Right ventricle myocardium inferior (tissue), 1 donor: ENCODE data around the gene EEF2KMT. TPM values are rescaled to one million over a fixed set of nuclear protein-coding genes. Genes with fewer than 3 reads are reported as not detected.
A peak's percentile ranks its signal among the peaks of the same experiment; 100 is the strongest.
"Not testable (repeated sequence)": the region's sequence is repeated elsewhere in the genome, so short reads cannot be mapped to it uniquely, and the experiment has no call there.

ENCODE experiments used
- ATAC-seq: fragments of 200-7000 bp; cut with Tn5 transposase; one replicate; pipeline ENCODE4 v1.9.1; 2020; ENCODE audit warnings: mild to moderate bottlenecking, moderate library complexity
- DNase-seq: peaks from one replicate; pipeline ENCODE4 v3.0.0; 2021; ENCODE audit errors: missing footprints
- intact Hi-C: fragments of 100-400 bp; cut with DNase I; formaldehyde crosslinking; loops from one replicate; pipeline ENCODE4 v1.11.0; 2022
- total RNA-seq: library from RNA; stranded (reverse); fragmentation: NEBNext Ultra II Directional; extraction: Animal tissue kit (Norgen Biotek cat#: 25700); gene quantifications from one replicate; pipeline ENCODE4 v1.2.1, GENCODE V29; 2021
- donor health status: DM: no; HTN: yes; CAD: no; lungs with severe emphysema.

The EEF2KMT gene
- total RNA-seq, 1 donor from 2014 or later, result 5.7 TPM

DNA sequence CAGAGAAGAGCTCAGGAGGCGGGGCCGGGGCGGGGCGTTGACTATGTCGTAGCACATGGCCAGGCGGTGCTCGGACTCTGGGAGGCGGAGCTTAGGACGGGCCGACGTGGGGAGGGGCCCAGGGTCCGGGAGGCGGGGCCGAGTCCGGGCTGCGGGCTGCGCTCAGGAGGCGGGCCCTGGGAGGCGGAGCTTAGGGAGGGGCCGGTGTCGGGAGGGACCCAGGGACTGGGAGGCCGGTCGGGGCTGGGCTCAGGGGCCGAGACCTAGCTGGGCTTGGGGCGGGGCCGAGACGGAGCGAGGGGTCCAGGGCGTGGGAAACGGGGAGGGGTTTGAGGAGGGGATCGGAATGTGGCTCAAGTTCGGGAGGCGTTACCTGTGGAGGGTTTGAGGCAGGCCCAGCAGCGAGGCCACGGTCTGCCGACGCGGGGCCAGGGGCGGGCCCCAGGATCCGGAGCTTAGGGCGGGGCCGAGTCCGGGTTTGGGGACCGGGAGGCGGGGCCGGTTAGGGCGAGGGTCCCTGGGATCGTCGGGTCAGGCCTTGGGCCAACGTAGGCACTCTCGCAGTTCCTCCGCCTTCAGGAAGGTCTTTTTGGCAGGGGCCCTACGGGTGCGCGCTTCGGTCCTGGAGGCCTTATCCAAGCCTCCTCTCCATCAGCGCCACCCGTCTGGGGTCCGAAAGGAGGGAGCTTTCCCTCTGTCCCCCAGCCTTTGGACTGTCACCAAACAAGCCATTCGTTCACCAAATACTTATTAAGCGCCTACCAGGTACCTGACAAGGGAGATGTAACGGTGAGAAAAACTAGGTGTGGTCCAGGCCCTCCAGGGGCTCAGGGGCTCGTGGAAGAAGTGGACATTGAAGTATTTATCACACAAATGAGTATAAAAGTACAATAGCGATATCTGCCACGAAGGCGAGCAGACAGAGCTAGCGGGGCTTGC, 895 bp upstream of the EEF2KMT start:
- ATAC-seq, result not testable (repeated sequence)
- intact Hi-C loops, result loop anchor here (10.0 kb wide), 1 partner anchor 294 kb away; the partner anchor contains the start of gene ROGDI
- peak; percentile 90 for DNase-seq

DNA sequence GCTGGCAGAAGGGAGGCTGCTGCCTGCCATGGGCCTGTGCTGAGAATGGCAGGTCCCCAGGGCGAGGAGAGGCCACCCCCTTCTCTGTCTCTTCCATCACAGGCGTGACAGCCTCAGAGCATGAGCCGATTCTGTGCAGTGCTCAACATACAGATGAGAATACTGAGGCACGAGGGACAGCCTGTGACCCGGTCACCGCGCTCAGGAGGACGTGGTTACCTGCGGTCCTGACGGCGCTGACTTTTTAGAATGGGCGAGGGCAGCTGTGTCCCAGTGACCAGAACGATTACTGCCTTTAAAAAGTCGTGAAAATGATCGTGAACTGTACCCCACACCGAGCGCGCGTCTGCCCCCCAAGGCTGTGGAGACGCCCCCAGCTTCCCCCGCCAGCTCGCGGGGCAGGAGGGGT, 530 bp downstream of the EEF2KMT start:
- intact Hi-C loops, result loop anchor here (10.0 kb wide), 1 partner anchor 292 kb away; the partner anchor contains the start of gene ROGDI
- not testable (repeated sequence) for DNase-seq, ATAC-seq

DNA sequence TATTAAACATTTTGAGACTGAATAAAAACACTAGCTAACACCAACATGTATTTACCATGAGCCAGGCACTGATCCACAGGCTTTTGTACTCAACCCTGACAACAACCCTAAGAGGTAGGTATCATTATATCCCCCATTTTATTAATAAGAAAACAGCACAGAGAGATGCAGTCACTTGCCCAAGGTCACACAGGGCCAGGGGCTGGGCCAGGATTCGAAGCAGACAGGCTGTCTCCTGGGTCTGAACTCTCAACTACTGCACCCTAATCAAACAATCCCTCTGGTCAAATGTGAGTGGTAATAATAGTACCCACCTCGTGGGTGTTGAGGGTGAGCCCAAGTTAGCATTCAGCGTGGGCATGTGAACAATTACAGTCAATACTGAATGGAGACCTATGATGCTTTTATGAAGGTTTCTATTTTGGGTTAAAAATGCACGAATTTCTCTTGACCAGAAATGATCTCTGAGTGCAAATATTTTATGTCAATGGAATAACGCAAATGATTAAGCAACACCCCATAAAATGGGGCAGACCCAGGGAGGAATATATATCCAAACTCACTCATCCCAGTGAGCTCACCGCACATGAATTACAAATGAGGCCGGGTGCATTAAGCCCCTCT, 1.0 kb downstream of the EEF2KMT start:
- not testable (repeated sequence) for ATAC-seq, DNase-seq
- intact Hi-C loops, result loop anchor here (10.0 kb wide), 1 partner anchor 292 kb away; the partner anchor contains the start of gene ROGDI

DNA sequence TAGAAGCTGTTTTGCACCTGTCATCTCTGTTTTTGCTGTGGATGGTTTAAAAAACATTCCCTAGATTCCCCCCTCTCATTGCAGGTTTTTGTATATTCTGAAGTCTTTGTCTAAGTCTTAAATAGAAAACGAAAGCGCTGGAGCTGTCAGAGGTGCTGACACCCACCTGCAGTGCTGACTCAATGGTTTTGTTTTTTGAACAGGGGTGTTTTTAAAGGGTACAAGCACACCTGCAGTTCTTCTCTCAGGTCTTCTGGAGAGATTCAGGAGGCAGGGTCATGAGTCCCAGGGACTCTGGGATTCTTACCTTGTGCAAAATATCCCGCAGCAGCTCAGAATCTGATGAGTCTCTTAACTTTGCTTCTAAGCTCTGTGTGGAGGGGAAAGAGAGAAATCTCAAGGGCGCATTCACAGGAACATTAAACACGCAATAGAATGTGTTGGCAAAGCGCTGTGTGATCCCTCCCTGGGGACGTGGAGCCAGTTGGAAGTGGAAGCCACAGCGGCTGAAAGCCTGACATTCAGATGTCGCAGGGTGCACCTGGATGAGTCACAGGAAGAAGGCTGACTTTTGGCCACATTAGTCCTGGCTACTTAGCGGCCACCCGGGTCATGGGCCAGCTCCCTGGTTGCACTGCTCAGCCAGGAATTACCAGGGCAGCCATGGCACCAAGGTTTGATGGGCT, 2.3 kb downstream of the EEF2KMT start:
- not testable (repeated sequence) for DNase-seq, ATAC-seq
- intact Hi-C loops, result loop anchor here (10.0 kb wide), 1 partner anchor 290 kb away; the partner anchor contains the start of gene ROGDI

DNA sequence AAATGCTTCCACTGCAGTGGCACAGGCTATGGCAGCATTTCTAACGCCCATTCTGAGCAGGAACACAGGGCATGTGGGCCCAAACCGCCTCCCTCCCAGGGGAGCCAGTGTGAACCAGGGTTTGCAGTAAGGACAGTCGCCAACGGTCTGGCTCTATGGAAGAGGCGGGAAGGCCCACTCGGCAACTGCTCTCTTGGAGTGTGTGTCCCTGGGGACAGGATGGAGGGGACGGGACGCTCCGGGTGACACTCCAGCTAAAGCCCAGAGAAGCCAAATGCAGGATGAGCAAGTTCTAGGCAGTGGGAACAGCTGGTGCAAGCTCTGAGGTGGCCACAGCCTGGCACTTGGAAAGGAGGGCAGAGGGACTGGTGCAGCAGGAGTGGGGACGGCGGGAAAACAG, 3.8 kb downstream of the EEF2KMT start:
- DNase-seq, ATAC-seq: not testable (repeated sequence)
- intact Hi-C loops, result loop anchor here (10.0 kb wide), 1 partner anchor 289 kb away; the partner anchor contains the start of gene ROGDI

DNA sequence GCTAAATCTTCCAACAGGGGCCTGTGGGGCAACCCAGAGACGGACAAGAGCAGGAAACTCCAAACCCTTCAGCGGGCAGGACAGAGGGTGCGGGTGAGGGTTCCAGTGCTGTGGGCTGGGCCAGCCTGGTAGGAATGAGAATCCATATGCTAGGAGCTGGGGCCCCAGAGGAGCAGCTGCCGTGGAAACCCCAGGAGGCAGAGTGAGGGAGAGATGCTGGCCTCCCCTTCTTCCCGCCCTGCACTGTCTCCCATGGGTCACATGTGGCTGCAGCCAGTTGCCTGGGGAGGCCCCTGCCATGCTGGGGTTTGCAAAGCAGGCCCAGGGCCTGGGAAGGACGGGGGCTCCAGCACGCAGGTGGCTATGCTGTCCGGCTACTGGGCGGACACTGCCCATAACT, 4.5 kb downstream of the EEF2KMT start:
- DNase-seq, ATAC-seq: not testable (repeated sequence)
- intact Hi-C loops, result loop anchor here (10.0 kb wide), 1 partner anchor 288 kb away; the partner anchor contains the start of gene ROGDI

DNA sequence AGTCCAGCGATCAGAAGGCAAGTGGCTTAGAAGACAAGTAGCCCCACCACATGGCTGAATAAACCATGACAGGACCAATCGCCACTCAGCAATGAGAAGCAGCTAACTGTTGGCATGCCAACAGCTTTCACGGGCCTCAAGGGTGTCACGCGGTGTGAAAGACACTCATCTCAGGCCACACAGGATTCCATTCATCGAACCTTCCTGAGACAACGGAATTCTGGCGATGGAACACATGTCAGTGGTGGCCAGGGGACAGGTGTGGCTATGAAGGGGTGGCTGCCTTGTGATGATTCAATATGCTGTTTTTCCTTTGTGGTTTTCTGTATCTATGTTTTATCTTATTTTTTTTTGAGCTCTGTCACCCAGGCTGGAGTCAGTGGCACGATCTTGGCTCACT, 7.0 kb downstream of the EEF2KMT start:
- ATAC-seq, DNase-seq: not testable (repeated sequence)
- intact Hi-C loops, result loop anchor here (10.0 kb wide), 1 partner anchor 286 kb away; the partner anchor contains the start of gene ROGDI

DNA sequence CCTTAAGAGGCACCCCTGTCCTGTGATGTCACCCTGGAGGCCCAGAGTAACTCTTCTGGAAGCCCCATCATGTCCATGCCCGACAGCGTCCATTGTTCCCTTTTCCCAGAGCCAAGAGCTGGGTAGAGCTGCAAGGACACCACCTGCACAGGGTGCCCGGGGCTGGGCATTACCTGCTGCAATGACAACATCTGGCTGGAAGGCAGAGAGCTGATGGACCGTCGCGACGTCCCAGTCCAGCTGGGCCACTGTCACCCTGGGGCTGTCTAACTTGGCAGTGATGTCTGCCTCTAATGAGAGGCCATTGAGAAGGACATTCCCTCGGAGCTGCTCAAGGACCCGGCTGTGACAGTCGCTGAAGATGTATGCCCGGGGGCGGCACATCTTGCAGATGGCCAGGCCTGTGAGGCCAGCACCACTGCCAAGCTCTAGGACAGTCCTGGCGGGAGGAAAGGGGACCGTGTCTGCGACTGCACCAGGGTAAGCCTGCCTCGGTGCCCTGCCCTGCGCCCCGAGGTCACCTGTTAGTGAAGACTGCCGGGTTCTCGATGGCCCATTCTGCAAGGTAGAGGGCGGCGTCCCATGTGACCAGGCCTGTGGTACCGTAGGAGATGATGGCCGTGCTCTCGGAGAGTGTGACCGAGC, 7.6 kb downstream of the EEF2KMT start:
- DNase-seq, ATAC-seq: not testable (repeated sequence)
- intact Hi-C loops, result loop anchor here (10.0 kb wide), 1 partner anchor 285 kb away; the partner anchor contains the start of gene ROGDI

DNA sequence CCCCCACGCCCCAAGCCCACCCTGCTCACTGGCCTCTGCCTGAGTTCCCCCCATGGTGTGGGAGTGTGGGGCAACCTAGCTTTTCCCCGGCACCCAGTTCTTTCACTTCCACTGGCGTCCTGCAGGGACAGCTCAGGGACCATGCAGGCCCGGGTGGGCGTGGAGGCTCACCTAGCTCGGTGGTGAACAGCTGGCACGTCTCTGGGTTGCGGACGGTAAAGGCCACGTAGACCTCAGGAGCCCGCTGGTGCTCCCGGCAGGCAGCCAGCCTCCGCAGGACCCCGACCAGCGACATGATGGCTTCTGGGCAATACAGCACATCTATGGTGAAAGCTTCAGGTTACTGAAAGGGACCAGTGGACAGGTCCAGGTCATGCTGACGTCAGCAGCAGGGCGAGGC, 8.7 kb downstream of the EEF2KMT start:
- DNase-seq, intact Hi-C loops, ATAC-seq: not testable (repeated sequence)

DNA sequence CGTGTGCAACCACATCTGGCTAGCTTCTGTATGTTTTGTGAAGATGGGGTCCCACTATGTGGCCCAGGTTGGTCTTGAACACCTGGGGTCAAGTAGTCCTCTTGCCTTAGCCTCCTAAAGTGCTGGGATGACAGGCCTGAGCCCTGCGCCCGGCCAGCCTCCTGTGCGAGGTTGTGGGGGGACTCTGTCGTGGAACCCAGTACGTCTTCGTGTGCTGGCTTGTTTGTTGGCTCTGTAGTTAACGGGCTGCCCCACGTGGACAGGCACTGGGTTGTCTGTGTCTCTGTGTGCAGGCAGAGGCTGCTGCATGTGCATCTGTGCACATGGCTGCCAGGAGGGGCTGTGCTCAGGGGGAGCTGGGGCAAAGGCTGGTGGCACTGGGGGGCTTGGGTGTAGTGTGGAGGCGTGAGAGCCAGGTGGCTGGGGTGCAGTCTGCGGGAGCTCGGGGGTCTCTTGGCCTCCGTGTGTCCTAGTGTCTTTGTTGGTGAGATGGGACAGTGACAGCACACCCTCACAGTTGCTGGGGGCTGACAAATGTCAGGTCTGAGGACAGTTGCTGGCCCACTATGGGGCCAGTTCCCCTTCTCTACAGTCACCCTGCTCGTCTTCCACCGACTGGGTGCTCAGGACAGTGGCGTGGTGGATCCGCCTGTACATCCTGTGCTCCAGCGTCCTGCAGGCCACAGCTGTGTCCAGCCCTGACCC, 9.4 kb downstream of the EEF2KMT start:
- intact Hi-C loops, DNase-seq, ATAC-seq: not testable (repeated sequence)

DNA sequence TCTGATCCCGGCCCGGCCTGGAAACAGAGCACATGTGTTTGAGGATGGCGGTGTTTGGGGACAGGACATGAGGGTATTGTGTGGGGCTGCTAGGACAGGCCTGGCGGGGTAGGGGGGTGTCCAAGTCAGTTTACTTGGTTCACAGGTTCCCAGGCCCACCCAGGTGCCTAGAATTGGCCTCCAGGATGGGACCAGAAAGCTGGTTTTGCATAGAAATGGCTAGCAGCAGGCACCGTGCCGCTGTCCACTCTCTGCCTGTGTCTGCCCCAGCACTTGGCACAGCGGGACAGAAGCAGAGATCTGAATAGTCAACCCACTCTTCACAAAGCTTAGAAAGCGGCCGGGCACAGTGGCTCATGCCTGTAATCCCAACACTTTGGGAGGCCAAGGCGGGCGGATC, 11.9 kb downstream of the EEF2KMT start:
- intact Hi-C loops, DNase-seq, ATAC-seq: not testable (repeated sequence)

DNA sequence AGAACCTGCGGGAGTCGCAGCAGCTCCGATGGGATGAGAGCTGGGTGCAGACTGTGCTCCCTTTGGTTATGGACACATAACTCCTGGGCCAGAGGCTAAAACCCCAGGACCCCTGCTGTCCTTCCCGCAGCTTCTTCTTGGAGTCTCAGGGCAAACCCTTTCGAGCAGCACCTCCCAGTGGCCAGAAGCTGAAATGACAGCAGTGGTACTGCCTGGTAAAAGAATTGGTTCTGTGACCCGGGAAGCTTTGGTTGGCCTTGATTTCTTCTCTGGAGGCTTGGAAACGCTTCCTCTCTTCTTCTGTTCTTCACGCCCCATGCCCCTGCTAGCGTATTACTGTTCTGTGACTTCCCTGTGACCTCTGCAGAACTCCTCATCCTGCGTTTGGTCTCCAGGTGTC, 12.8 kb downstream of the EEF2KMT start:
- ATAC-seq, DNase-seq, intact Hi-C loops: not testable (repeated sequence)

DNA sequence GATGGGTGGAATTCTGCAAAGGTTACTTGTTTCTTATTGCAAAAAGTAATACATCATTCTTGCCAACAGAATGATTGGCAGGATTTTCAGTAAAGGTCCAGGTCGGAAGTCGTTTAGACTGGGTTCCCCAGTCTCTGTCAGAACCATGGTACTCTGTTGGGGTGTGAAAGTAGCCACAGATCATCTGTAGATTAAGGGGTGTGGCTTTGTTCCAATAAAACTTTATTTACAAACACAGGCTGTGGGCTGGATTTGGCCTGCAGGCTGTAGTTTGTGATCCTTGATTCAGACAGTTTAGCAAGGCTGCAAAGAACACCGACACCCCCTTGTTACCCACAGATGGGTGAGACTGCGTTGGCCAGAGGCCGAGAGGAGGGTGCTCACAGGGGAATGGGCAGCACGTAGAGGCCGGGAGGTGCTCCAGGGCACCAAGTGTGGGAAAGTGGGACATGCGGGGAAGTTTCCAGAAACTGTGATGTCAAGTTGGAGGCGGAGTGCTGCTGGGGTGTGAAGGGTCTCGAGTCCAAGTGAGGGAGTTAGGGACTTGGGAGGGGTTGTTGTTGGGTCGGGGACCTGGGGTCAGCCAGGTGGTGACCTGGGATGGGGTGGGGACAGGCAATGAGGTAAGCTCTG, 13.4 kb downstream of the EEF2KMT start:
- intact Hi-C loops, ATAC-seq, DNase-seq: not testable (repeated sequence)

DNA sequence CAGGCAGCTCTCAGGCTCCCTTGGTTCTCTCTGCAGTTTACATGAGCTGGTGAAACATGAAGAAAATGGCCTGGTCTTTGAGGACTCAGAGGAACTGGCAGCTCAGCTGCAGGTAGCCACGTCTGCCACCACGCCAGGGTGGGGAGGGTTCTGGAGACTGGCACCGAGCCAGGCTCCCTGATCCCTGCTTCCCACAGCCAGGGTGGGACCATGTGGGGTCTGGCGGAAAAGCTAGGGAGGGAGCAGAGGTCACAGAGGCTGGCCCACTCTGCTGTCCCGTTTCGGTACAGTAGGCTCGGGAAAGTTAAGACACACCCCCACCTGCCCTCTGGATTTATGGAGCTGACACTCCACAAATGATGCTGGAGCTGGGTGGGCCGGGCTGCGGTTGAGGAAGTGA, 13.9 kb downstream of the EEF2KMT start:
- intact Hi-C loops, ATAC-seq, DNase-seq: not testable (repeated sequence)

DNA sequence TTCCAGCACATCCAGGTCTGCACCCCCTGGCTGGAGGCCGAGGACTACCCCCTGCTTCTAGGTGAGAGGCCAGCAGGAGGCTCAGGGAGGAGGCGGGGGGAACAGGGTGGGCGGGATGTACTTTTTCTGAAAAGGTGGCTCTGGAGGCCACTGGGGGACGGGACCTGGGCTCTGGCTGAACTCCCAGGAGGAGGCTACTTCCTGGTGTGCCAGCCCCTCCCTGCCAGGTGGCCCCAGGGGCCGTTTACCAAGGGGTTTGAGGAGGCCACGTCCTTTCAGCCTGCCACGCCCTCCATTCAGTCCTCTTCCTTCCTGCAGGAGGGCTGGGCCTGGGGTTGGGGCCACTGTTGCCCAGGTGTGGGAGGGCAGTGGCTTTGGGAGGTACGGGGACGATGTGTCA, 16.6 kb downstream of the EEF2KMT start:
- intact Hi-C loops, DNase-seq, ATAC-seq: not testable (repeated sequence)

DNA sequence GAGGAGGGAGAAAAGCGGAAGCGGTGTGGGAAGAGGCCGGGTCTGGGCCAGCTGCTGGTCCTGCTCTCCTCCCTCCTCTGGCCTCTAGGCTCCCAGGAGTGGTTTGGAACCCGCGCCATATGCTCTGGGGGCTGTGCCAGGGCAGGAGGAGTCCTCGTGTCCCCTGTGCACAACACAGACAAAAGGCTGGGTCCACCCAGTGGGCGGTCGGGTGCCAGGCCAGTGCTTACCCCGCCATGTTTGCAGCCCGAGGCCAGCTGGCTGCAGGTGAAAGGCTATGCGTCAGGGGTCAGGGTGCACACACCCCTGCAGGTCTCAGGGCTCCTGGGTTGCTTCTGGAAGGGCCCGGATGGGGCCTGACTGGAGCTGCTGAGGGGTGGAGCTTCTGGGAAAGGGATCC, 17.1 kb downstream of the EEF2KMT start:
- DNase-seq, ATAC-seq, intact Hi-C loops: not testable (repeated sequence)

DNA sequence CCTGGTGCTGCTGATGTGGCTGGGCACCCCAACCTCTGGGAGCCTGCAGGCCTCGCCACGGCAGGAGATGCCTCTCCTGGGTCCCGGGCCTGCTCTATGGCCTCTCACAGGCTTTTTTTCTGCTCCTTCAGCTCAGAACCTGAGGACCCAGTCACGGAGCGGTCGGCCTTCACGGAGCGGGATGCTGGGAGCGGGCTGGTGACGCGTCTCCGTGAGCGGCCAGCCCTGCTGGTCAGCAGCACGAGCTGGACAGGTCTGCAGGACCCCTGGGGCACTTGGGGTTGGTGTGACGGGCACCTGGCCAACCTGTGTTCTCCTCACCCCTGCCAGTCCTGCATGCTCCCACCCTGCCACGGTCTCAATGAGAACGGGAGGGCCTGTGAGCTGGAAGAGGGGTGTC, 19.0 kb downstream of the EEF2KMT start:
- DNase-seq, result peak; percentile 56
- intact Hi-C loops, result no loop called here
- no peak for ATAC-seq
